Islet of Langerhans (tissue), 1 donor: Measurements from ENCODE around the gene GBP2.

Source experiments
- FAIRE-seq: peaks from one replicate; lab custom pipeline; 2011; peaks lifted over from hg19 to GRCh38; lab: Jason Lieb, UNC

GBP2 gene

DNA sequence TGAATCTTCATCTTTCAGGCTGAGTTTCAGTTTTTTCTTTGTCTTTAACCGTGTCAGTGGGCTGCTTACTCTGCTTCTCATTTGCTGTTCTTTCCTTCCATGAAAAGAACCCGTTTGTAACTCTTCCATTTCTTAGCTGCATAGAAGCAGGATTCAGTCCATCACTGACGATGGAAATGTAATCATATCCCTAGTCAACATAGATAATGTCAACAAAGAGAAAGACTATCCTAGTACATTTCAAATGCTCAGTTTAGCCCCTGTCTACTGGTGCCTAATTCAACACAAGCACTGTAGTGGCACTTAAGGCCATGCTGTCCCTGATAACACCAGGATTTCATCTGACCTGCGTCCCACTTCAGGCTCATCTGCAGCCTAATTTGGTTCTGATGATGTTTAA, 61.3 kb downstream of the GBP2 start:
- no peak for FAIRE-seq

DNA sequence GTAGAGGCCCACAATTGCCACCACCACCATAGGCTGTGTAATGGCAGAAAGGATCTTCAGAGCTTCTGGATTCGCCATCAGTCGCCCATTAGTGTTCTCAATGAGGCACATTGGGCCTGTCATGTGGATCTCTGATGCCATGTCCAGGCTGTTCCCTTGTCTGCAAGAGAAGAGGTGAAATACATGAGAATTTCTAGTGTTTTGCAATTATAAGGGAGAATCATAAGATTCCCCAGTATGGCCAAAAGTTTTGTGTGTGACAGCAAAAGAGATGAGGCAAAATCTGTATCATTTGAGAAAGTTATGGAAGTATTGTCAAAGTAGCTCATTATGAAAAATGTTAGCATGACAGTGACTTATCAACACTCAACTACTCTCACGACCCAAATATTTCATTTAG, 62.8 kb downstream of the GBP2 start:
- FAIRE-seq = no peak

DNA sequence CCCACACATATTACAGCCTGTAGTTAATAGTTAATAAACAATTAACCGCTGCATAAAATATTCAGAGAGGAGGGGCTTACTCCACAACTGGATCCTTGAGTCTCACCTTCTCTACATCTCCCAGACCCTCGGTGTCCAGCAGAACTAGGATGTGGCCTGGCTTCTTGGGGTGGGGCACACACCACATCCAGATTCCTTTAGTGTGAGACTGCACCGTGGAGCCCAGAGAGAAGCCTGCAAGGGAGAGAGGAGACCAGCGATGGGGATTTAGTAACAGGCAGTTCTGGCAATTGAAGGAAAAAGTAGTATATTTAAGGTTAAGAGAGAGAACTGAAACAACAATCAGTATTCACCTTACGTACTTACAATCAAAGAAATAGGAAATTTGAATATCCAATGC, 65.8 kb downstream of the GBP2 start:
- no peak for FAIRE-seq
